Stimulated activated CD8-positive, alpha-beta memory T cell treated with anti-CD3 and anti-CD28 coated beads, Interleukin-15, amount 100 ng/mL, for 1 hour (primary cell): ENCODE data around the gene DNALI1.
"Not testable (repeated sequence)": the region's sequence is repeated elsewhere in the genome, so short reads cannot be mapped to it uniquely, and the experiment has no call there.

Experiments
- DNase-seq: peaks from one replicate; pipeline ENCODE4 v3.0.0-alpha.2; 2020; ENCODE audit warnings: low read depth

The DNALI1 gene

GRCh38 chr1:37556712-37557196, at the start of gene DNALI1:
DNALI1 (plus strand) TSS chr1:37556940; CDS start chr1:37556995, 55 bp downstream.
- no peak for DNase-seq

- no peak for DNase-seq
These were observed 47.6 kb upstream of the DNALI1 start for GRCh38 chr1:37509181-37509580.

GRCh38 chr1:37513795-37514349, 42.9 kb upstream of the DNALI1 start:
- DNase-seq = no peak

DNA sequence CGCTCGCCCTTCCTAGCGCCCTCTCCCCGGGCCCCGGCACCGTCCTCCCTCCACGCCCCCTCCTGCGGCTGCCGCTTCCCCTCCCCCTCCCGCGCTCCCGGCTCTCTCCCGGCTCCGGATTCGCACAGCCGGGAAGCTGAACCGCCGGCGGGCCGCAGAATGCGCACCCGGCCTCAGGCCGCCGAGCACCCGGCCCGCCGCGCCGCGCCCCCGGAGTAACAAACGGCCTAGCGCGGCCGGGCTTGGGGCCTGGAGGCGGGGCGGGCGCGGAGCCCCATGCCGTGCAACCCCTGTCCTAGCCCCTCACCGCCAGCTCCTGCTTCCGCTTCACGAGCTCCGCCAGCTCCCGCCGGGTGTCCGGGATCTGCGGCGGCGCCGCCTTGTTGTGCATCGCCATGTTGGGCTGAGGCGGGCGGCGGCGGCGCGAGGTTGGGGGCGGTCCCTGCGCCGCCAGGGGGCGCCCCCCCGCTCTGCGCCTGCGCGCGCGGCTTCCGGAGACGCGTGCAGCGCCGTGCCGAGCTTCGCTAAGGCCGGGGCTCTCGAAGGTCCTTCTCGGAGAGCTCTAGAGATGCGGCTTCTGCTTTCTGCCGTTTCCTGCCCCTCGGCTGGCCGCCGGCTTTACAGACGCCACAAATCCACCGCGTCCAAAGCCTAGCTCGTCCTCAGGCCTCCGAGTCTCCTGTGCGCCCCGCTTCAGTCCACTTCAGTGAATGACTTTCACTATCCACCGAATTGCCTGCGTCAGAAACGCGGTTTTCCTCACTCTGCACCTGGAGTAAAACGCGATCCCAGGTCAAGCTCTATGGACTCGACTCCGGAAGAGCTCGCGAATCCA, 42.2 kb upstream of the DNALI1 start, which contains the start of gene MEAF6:
Gene MEAF6, minus strand, starts transcription at position 417 of the 835 bp plus-strand sequence. Its CDS starts 20 bp downstream, at position 397.
- peak; percentile 52 for DNase-seq

GRCh38 chr1:37515185-37516034, 41.3 kb upstream of the DNALI1 start:
- DNase-seq = no peak

DNA sequence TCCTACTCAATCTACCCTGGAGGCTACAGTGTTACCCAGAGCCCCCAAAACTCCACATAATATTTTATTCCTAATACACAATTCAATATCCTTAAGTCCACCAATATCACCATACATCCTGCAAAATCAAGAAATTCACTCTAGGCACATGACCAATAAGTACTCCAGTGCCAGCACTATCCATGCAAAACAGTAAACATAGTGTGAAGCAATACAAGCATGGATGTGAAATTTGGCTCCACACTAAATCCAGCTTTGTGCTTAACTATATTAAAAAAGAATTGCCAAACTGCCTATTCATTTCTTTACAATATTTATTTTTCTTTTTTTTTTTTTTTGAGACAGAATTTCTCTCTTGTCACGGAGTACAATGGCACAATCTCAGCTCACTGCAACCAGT, 39.2 kb upstream of the DNALI1 start:
- no peak for DNase-seq

DNA sequence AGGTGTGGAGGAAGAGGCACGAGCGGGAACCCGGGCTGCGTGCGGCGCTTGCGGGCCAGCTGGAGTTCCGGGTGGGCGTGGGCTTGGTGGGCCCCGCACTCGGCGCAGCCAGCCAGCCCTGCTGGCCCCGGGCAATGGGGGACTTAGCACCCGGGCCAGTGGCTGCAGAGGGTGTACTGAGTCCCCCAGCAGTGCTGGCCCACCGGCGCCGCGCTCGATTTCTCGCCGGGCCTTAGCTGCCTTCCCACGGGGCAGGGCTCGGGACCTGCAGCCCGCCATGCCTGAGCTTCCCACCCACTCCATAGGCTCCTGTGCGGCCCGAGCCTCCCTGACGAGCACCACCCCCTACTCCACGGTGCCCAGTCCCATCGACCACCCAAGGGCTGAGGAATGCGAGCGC, 38.5 kb upstream of the DNALI1 start:
- DNase-seq = not testable (repeated sequence)

DNA sequence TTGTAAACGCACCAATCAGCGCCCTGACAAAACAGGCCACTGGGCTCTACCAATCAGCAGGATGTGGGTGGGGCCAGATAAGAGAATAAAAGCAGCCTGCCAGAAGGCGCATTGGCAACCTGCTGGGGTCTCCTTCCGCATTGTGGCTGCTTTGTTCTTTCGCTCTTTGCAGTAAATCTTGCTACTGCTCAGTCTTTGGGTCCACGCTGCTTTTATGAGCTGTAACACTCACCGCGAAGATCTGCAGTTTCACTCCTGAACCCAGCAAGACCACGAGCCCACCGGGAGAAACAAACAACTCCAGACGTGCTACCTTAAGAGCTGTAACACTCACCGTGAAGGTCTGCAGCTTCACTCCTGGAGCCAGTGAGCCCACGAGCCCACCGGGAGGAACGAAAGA, 37.8 kb upstream of the DNALI1 start:
- DNase-seq = not testable (repeated sequence)

GRCh38 chr1:37519613-37520012, 37.1 kb upstream of the DNALI1 start:
- no peak for DNase-seq

- DNase-seq = not testable (repeated sequence)
These were observed 26.9 kb upstream of the DNALI1 start for GRCh38 chr1:37529888-37530287.

- DNase-seq = not testable (repeated sequence)
These were observed 24.2 kb upstream of the DNALI1 start for GRCh38 chr1:37532418-37533156.

DNA sequence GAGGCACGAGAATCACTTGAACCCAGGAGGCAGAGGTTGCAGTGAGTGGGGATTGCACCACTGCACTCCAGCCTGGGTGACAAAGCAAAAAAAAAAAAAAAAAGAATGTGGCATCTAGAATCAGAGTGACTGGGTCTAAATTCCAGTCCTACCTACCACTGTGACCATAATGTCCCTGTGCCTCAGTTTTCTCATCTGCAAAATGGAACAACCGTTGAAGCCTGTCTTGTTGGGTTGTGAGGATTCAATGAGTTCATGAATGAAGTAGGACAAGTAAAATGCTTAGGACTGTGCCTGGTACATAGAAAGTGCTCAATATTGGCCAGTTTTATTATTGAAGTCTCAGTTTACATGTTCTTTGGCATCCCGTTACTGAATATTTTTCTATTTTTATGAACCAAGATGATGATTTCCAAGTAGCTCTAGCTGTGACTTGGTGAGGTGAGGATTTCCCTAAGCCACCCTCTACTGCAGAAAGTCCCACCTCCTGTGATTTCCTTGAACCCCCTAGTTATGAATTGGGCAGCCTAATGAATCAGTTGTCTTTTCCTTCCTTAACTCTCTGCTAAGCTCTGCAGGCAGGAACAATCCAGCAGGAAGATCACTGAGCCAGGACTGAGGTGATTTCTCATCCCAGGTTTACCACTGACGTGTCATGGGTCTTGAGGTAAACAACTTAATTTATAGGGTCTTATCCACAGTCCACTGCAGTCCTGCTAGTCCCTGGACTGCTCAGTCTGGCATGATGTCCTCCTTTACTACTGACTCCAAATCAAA, 23.2 kb upstream of the DNALI1 start:
- no peak for DNase-seq

DNA sequence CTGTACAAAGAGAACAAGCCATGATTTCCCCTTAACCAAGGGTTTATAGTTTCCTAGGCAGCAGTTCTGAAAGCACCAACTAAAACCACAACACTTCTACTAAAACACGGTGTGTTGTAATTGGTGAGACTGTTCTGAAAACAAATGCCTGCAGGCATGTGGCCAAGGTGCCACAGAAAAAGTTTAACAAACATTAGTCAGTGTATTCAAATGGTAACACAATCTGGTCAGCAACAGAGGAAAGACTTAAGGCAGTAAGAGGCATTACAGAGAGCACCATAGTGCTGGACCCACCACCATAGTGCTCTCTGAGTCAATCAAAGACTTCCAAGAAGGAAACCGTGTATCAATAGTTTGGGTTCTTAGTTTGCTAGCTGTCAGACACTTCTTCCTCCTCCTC, 19.4 kb upstream of the DNALI1 start:
- no peak for DNase-seq

DNA sequence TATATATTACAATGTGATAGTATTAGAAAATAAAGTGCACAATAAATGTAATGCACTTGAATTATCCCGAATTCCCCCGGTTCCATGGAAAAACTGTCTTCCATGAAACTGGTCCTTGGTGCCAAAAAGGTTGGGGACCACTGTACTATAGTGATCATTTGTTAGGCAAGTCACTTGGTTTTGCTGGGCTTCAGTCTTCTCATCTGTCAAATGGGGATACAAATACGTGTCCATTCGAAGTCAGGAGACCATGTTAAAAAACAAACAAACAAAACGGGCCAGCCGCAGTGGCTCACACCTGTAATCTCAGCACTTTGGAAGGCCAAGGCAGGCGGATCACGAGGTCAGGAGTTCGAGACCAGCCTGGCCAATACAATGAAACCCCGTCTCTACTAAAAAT, 17.6 kb upstream of the DNALI1 start:
- DNase-seq = not testable (repeated sequence)

- DNase-seq = no peak
These were observed 16.5 kb upstream of the DNALI1 start for GRCh38 chr1:37540036-37540785.

DNA sequence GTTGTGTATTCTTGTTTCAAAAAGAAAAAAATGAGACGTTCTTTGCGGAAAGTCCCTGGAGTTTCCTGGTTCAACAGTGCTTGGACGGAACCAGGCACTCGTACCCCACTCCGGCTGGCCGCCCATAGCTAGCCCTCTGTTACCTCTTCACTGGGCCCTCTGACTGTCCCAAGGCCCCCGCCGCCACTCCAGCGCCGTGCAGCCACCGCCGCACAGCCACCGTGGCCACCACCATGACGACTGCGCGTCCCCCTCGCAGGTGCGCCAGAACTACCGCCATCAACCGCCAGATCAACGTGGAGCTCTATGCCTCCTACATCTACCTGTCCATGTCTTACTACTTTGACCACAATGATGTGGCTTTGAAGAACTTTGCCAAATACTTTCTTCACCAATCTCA, 12.2 kb upstream of the DNALI1 start:
- DNase-seq = no peak

DNA sequence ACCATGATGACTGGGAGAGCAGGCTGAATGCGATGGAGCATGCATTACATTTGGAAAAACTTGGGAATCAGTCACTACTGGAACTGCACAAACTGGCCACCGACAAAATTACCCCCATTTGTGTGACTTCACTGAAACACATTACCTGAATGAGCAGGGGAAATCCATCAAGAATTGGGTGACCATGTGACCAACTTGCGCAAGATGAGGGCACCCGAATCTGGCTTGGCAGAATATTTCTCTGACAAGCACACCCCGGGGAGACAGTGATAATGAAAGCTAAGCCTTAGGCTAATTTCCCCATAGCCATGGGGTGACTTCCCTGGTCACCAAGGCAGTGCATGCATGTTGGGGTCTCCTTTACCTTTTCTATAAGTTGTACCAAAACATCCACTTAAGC, 11.7 kb upstream of the DNALI1 start:
- DNase-seq = no peak

- no peak for DNase-seq
These were observed 7.4 kb upstream of the DNALI1 start for GRCh38 chr1:37549341-37549740.

DNA sequence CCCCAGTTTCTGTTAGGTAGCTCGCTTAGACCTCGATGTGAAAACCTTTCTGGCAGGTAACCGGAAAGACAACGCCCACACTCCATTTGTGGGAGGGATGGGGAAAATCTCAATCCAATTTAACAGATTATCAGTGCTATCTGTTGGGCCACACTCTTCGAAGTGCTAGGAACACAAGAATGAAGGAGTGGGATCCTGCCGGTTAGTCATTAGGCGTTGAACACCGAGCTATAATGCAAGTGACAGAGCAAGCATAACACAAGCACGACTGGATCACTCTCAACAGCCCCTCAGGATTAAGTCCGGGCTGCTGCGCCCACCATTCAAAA, 3.2 kb upstream of the DNALI1 start:
- DNase-seq = no peak
